ENCODE measurements around the gene MAPRE3. TPM values are rescaled to one million over a fixed set of nuclear protein-coding genes. Genes with fewer than 3 reads are reported as not detected.

The MAPRE3 gene
- total RNA-seq, 4 donors from 2014 or later: 16.6 to 26.4 (median 19.7) TPM

DNA sequence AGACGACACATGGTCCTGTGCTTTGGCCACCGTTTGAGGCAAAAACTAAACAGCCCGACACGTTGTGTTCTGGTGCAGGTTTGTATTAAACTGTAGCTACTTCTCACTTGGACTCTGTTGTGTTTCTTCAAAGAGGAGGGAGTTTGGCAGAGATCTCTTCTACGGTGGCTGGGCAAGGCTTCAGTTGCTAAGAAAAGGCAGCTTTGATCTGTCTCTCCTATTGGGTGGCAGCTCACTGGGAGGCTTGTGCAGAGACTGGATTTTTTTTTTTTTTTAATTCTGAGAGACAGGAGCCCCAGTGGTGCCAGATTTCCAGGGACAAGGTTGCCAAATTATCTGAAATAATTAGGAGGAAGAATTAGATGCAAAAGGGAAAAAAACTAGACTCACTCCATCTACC is 20.2 kb upstream of the MAPRE3 start:
- DNase-seq (ENCODE audit: low spot score in 2 of 2): no peak
- TF ChIP-seq POLR2A (IDR thresholded peaks at IDR 0.05): no peak
- TF ChIP-seq, protein P1, sequence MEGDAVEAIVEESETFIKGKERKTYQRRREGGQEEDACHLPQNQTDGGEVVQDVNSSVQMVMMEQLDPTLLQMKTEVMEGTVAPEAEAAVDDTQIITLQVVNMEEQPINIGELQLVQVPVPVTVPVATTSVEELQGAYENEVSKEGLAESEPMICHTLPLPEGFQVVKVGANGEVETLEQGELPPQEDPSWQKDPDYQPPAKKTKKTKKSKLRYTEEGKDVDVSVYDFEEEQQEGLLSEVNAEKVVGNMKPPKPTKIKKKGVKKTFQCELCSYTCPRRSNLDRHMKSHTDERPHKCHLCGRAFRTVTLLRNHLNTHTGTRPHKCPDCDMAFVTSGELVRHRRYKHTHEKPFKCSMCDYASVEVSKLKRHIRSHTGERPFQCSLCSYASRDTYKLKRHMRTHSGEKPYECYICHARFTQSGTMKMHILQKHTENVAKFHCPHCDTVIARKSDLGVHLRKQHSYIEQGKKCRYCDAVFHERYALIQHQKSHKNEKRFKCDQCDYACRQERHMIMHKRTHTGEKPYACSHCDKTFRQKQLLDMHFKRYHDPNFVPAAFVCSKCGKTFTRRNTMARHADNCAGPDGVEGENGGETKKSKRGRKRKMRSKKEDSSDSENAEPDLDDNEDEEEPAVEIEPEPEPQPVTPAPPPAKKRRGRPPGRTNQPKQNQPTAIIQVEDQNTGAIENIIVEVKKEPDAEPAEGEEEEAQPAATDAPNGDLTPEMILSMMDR (IDR thresholded peaks at IDR 0.05): no peak
- Histone ChIP-seq H3K4me1 (peaks cover 0 to 7% (median 3%) of the 10 kb centered on the region in 4 donors), H3K9me3 (no peaks in the 10 kb centered on the region), H3K27me3 (peaks cover 0 to 19% of the 10 kb centered on the region in 2 donors), H3K36me3 (no peaks in the 10 kb centered on the region), H3K4me3 (no peak overlapping the region), H3K27ac (no peak overlapping the region)
- WGBS, 2 donors: 69 to 87% methylated on average over 5 of the region's 5 CpGs

DNA sequence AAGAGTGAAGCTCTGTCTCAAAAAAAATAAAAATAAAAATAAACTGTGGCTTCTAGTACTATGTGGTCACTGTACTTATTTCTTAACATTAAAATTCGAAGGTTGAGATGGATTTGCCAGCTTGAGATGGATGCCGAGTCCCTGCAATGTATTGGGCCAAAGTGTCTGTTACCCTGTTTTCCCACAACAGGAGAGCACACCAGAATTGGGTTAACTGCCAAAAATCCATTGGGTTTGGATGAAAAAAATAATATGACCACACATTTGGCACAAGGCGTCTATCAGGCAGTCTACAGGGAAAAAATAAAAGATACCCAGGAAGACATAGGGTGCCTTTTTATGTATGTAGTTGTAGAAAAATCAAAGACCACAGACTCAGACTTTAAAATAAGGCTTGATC is 19.2 kb upstream of the MAPRE3 start:
- no peaks in the 10 kb centered on the region for H3K36me3 ChIP-seq
- peaks cover 0 to 25% of the 10 kb centered on the region in 2 donors for H3K27me3 ChIP-seq
- TF ChIP-seq, protein P1 (IDR thresholded peaks at IDR 0.05): no peak
- DNase-seq (ENCODE audit: low spot score in 2 of 2): no peak
- 68 to 73% methylated on average over 3 of the region's 3 CpGs for WGBS, 2 donors
- H3K4me3 ChIP-seq: no peak overlapping the region
- no peak overlapping the region for H3K27ac ChIP-seq
- H3K4me1 ChIP-seq: peaks cover 0 to 7% (median 3%) of the 10 kb centered on the region in 4 donors
- H3K9me3 ChIP-seq: no peaks in the 10 kb centered on the region

DNA sequence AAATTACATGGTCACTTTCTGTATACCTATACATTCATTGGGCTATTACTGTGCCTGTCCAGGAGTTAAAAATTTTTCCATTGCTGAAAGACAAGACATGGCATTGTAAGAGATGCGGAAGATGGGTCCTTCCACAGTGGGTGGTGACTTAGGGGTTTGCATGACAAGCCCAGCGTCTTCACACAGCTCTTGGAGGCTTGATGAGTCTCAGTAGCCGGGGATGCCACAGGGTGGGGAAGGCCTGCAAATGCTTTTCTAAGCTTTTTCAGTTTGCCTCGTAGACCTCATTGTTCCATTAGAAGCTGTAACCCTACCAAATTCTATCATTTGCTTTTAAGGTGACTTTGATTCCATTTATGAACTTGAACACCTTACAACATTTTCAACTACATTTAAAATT is 18.1 kb upstream of the MAPRE3 start:
- no peak for DNase-seq (ENCODE audit: low spot score in 2 of 2)
- TF ChIP-seq, protein P1 (IDR thresholded peaks at IDR 0.05): no peak
- TF ChIP-seq POLR2A (IDR thresholded peaks at IDR 0.05) (no peak), EP300 (IDR thresholded peaks at IDR 0.05) (no peak)
- WGBS, 2 donors: 59 to 65% methylated on average over 4 of the region's 4 CpGs
- no peaks in the 10 kb centered on the region for H3K36me3 ChIP-seq
- H3K9me3 ChIP-seq: no peaks in the 10 kb centered on the region
- peaks cover 0 to 33% of the 10 kb centered on the region in 2 donors for H3K27me3 ChIP-seq
- H3K4me1 ChIP-seq: peaks cover 0 to 3% (median 0%) of the 10 kb centered on the region in 4 donors
- H3K27ac ChIP-seq: no peak overlapping the region
- H3K4me3 ChIP-seq: no peak overlapping the region

DNA sequence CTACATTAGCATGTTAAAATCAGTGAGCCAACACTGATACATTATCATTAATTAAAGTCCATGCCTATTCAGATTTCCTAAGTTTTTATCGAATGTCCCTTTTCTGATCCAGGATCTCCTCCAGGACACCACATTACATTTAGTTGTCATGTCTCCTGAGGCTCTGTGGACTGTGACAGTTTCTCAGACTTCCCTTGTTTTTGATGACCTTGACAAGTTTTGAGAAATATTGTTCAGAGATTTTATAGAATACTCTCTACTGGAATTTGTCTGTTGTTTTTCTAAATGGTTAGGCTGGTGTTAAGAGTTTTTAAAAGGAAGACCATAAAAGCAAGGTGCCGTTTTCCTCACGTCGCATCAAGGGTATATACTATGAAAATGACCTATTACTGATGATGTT is 16.3 kb upstream of the MAPRE3 start:
- WGBS, 2 donors: 82 to 90% methylated on average over 4 of the region's 4 CpGs
- DNase-seq (ENCODE audit: low spot score in 2 of 2): no peak
- Histone ChIP-seq H3K4me1 (no peaks in the 10 kb centered on the region), H3K36me3 (no peaks in the 10 kb centered on the region), H3K27me3 (peaks cover 0 to 49% of the 10 kb centered on the region in 2 donors), H3K27ac (no peak overlapping the region), H3K9me3 (no peaks in the 10 kb centered on the region), H3K4me3 (no peak overlapping the region)
- TF ChIP-seq, protein P1 (IDR thresholded peaks at IDR 0.05): no peak
- no peak for TF ChIP-seq POLR2A (IDR thresholded peaks at IDR 0.05)
- no peak for TF ChIP-seq EP300 (IDR thresholded peaks at IDR 0.05)

DNA sequence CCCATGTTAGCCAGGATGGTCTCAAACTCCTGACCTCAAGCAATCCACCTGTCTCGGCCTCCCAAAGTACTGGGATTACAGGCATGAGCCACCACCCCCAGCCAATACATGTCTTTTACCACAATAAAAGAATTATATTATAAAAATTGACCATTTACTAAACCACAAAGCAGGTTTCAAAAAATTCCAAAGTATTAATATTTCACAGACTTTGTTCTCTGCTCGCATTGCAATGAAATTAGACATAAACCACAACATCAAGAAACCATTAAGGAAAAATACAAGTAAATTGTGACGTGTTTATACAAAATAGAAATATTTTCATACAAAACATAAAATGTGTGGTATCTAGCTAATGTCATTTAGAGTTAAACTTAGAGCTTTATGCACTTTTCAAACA is 13.4 kb upstream of the MAPRE3 start:
- Histone ChIP-seq H3K4me1 (peaks cover 0 to 7% (median 0%) of the 10 kb centered on the region in 4 donors), H3K4me3 (no peak overlapping the region), H3K27ac (no peak overlapping the region), H3K27me3 (peaks cover 0 to 49% of the 10 kb centered on the region in 2 donors), H3K36me3 (no peaks in the 10 kb centered on the region), H3K9me3 (no peaks in the 10 kb centered on the region)
- DNase-seq (ENCODE audit: low spot score in 2 of 2): no peak
- WGBS, 2 donors: 81 to 82% methylated on average over 3 of the region's 3 CpGs
- TF ChIP-seq, protein P1 (IDR thresholded peaks at IDR 0.05): no peak
- TF ChIP-seq EP300 (IDR thresholded peaks at IDR 0.05) (no peak), POLR2A (IDR thresholded peaks at IDR 0.05) (no peak)
